Neural crest cell (in vitro differentiated cells): ENCODE data around the gene B9D1. TPM values are rescaled to one million over a fixed set of nuclear protein-coding genes. Genes with fewer than 3 reads are reported as not detected.

Experiments used
- DNase-seq: peaks from one replicate; pipeline ENCODE4 v3.0.0; 2021; ENCODE audit warnings: low read depth, mixed read lengths, low spot score
- H3K27ac Mint-ChIP-seq: one replicate; pipeline ENCODE4 v1.8.0; 2021; ENCODE audit warnings: mild to moderate bottlenecking, mixed read lengths; ENCODE audit not compliant: unreplicated experiment
- H3K27me3 Mint-ChIP-seq: 2 replicates; pipeline ENCODE4 v1.8.0; 2021; ENCODE audit warnings: low read depth, mild to moderate bottlenecking, mixed read lengths
- H3K36me3 Mint-ChIP-seq: 2 replicates; pipeline ENCODE4 v1.8.0; 2021; ENCODE audit warnings: low read depth, mild to moderate bottlenecking, mixed read lengths
- H3K4me1 Mint-ChIP-seq: 2 replicates; pipeline ENCODE4 v1.8.0; 2021; ENCODE audit warnings: mixed read lengths
- H3K4me3 Mint-ChIP-seq: one replicate; pipeline ENCODE4 v1.8.0; 2021; ENCODE audit warnings: mild to moderate bottlenecking, mixed read lengths
- H3K9me3 Mint-ChIP-seq: 2 replicates; pipeline ENCODE4 v1.8.0; 2021; ENCODE audit warnings: mixed read lengths
- CTCF ChIP-seq: fragments of 200-600 bp; sonication (generic); conservative IDR thresholded peaks from 2 replicates; pipeline ENCODE4 v1.5.0; 2021; ENCODE audit warnings: antibody characterized with exemption, mild to moderate bottlenecking
- total RNA-seq: library from RNA; stranded (reverse); gene quantifications from 2 replicates; pipeline ENCODE4 v1.2.1, GENCODE V29; 2021

The B9D1 gene
- total RNA-seq, 1 donor from 2014 or later = 17.9 TPM

- H3K9me3 Mint-ChIP-seq = no peaks in the 10 kb centered on the region
- no peak overlapping the region for H3K27ac Mint-ChIP-seq
- DNase-seq = no peak
- TF ChIP-seq CTCF = no peak
- no peaks in the 10 kb centered on the region for H3K27me3 Mint-ChIP-seq
- H3K4me1 Mint-ChIP-seq = peaks cover 32% of the 10 kb centered on the region
- H3K36me3 Mint-ChIP-seq = no peaks in the 10 kb centered on the region
- H3K4me3 Mint-ChIP-seq = no peak overlapping the region
Measured at GRCh38 chr17:19335951-19336631, 26.4 kb downstream of the B9D1 start.

- no peak for DNase-seq
- Mint-ChIP-seq H3K27ac (no peak overlapping the region), H3K4me1 (peaks cover 37% of the 10 kb centered on the region), H3K4me3 (no peak overlapping the region), H3K36me3 (no peaks in the 10 kb centered on the region), H3K9me3 (no peaks in the 10 kb centered on the region), H3K27me3 (no peaks in the 10 kb centered on the region)
- no peak for TF ChIP-seq CTCF
Measured at GRCh38 chr17:19334331-19334730, 28.2 kb downstream of the B9D1 start.

GRCh38 chr17:19333736-19334290 is 28.7 kb downstream of the B9D1 start:
- Mint-ChIP-seq H3K4me3 (no peak overlapping the region), H3K36me3 (no peaks in the 10 kb centered on the region), H3K4me1 (peaks cover 32% of the 10 kb centered on the region), H3K27ac (no peak overlapping the region), H3K9me3 (no peaks in the 10 kb centered on the region), H3K27me3 (no peaks in the 10 kb centered on the region)
- TF ChIP-seq CTCF = no peak
- no peak for DNase-seq

- no peak for TF ChIP-seq CTCF
- Mint-ChIP-seq H3K9me3 (no peaks in the 10 kb centered on the region), H3K27ac (no peak overlapping the region), H3K36me3 (no peaks in the 10 kb centered on the region), H3K4me3 (no peak overlapping the region), H3K27me3 (no peaks in the 10 kb centered on the region), H3K4me1 (peaks cover 28% of the 10 kb centered on the region)
- no peak for DNase-seq
Measured at GRCh38 chr17:19333132-19333440, 29.4 kb downstream of the B9D1 start.

GRCh38 chr17:19332371-19333131 is 30.0 kb downstream of the B9D1 start:
- Mint-ChIP-seq H3K27me3 (no peaks in the 10 kb centered on the region), H3K4me1 (peaks cover 27% of the 10 kb centered on the region), H3K36me3 (no peaks in the 10 kb centered on the region), H3K4me3 (no peak overlapping the region), H3K9me3 (no peaks in the 10 kb centered on the region), H3K27ac (no peak overlapping the region)
- TF ChIP-seq CTCF = no peak
- DNase-seq = no peak
